Activated CD8-positive, alpha-beta T cell treated with anti-CD3 and anti-CD28 coated beads, Interleukin-2, amount 10 ng/mL, durations not matched to agents 7 days and 5 days (primary cell): Measurements from ENCODE around the gene EPN1. TPM values are rescaled to one million over a fixed set of nuclear protein-coding genes. Genes with fewer than 3 reads are reported as not detected.

Experiments used
- ATAC-seq: fragments of 150-1000 bp; cut with Tn5 transposase; one replicate; pipeline ENCODE4 v1.10.0; 2021; ENCODE audit warnings: moderate library complexity
- CTCF ChIA-PET: fragments of 350-600 bp; sonication (Branson Sonifier 250); formaldehyde crosslinking; loops from one replicate; lab custom pipeline; 2021; ENCODE audit warnings: antibody characterized with exemption; lab: Charles Lee
- POLR2A ChIA-PET: fragments of 350-600 bp; sonication (Branson Sonifier 250); formaldehyde crosslinking; loops from one replicate; lab custom pipeline; 2021; ENCODE audit warnings: antibody characterized with exemption; lab: Charles Lee
- DNase-seq: peaks from one replicate; pipeline ENCODE4 v3.0.0-alpha.2; 2020
- H3K27ac Mint-ChIP-seq: one replicate; pipeline ENCODE4 v1.8.0; 2021; ENCODE audit warnings: mild to moderate bottlenecking, mixed read lengths
- H3K27me3 Mint-ChIP-seq: one replicate; pipeline ENCODE4 v1.8.0; 2021; ENCODE audit warnings: low read depth, mixed read lengths
- H3K36me3 Mint-ChIP-seq: one replicate; pipeline ENCODE4 v1.8.0; 2021; ENCODE audit warnings: low read depth, mixed read lengths
- H3K4me1 Mint-ChIP-seq: one replicate; pipeline ENCODE4 v1.8.0; 2021; ENCODE audit warnings: low read depth, mixed read lengths
- H3K4me3 Mint-ChIP-seq: one replicate; pipeline ENCODE4 v1.8.0; 2021; ENCODE audit warnings: mild to moderate bottlenecking, mixed read lengths
- H3K9me3 Mint-ChIP-seq: one replicate; pipeline ENCODE4 v1.8.0; 2022; ENCODE audit warnings: mixed read lengths; ENCODE audit not compliant: insufficient read depth
- total RNA-seq, 2 experiments: library from RNA; stranded (reverse); gene quantifications; one replicate each; pipeline ENCODE4 v1.2.3, GENCODE V29; 2021

Gene EPN1
- total RNA-seq, 2 experiments from 2014 or later = 63.6 to 67.0 TPM

GRCh38 chr19:55640577-55641425 is 34.2 kb upstream of the EPN1 start, which contains the start of gene ZNF580:
Gene ZNF580 (plus strand): TSS chr19:55641002. CDS start chr19:55642509, 1,507 bp downstream.
- H3K4me3 Mint-ChIP-seq = peak within 1 kb of the TSS; percentile 82
- no peaks in the 10 kb centered on the region for H3K9me3 Mint-ChIP-seq
- peaks cover 69% of the 10 kb centered on the region for H3K4me1 Mint-ChIP-seq
- ATAC-seq (peak; percentile 45), DNase-seq (peak; percentile 65)
- H3K27ac Mint-ChIP-seq = peak within 1 kb of the TSS; percentile 91
- peaks cover 39% of the 10 kb centered on the region for H3K36me3 Mint-ChIP-seq
- H3K27me3 Mint-ChIP-seq = no peaks in the 10 kb centered on the region
- CTCF ChIA-PET = interaction anchor here (0.7 to 1.9 kb wide), 5 partner anchors 8 to 35 kb away, joined by 3 to 14 read pairs (median 4); partner anchors contain the start of genes U2AF2 and ZNF865
- POLR2A ChIA-PET = no interaction called here

DNA sequence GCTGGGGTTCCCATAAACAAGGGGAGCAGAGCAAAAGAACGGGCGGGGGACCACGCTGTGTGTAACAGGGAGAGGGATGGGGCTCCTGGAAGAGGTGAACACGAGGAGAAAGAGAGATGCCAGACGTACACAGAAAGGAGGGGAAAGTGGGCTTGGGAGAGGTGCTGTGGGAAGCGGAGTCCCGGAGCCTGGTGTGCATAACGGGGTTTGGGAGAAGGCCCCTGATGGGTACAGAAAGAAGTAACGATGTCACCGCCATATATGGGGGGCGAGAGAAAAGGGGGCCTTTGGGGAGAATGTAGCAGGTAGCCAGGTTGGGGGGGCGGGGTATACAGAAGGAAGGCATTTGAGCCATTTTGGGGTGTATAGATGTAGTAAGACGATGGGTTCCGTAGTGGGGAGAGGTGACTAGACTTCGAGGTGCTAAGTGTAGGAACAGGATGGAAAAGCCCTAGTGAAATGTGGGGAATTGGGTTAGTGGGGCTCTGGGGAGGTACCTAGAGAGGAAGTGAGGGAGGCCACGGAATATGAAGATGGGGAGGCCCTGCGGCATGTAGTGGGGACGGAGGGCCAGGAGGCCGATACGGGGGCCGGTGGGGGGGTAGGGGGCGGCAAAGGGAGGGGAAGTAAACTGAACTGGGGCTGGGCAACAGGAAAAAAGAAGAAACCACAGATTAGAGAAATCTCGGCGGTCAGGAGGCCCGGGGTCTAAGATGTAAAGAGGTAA is 33.4 kb upstream of the EPN1 start:
- Mint-ChIP-seq H3K9me3 (no peaks in the 10 kb centered on the region), H3K4me3 (peak overlapping the region; percentile 82), H3K27ac (peak overlapping the region; percentile 91), H3K36me3 (peaks cover 34% of the 10 kb centered on the region), H3K4me1 (peaks cover 61% of the 10 kb centered on the region), H3K27me3 (no peaks in the 10 kb centered on the region)
- ChIA-PET POLR2A (interaction anchor here (1.7 to 1.9 kb wide), 2 partner anchors 9 to 13 kb away, joined by 4 to 7 read pairs; partner anchors contain the start of gene U2AF2), CTCF (interaction anchor here (1.2 to 2.0 kb wide), 3 partner anchors 13 to 42 kb away, joined by 3 to 17 read pairs (median 6); partner anchors contain the start of genes FIZ1, U2AF2 and ZNF865)
- DNase-seq = peak; percentile 51
- no peak for ATAC-seq

DNA sequence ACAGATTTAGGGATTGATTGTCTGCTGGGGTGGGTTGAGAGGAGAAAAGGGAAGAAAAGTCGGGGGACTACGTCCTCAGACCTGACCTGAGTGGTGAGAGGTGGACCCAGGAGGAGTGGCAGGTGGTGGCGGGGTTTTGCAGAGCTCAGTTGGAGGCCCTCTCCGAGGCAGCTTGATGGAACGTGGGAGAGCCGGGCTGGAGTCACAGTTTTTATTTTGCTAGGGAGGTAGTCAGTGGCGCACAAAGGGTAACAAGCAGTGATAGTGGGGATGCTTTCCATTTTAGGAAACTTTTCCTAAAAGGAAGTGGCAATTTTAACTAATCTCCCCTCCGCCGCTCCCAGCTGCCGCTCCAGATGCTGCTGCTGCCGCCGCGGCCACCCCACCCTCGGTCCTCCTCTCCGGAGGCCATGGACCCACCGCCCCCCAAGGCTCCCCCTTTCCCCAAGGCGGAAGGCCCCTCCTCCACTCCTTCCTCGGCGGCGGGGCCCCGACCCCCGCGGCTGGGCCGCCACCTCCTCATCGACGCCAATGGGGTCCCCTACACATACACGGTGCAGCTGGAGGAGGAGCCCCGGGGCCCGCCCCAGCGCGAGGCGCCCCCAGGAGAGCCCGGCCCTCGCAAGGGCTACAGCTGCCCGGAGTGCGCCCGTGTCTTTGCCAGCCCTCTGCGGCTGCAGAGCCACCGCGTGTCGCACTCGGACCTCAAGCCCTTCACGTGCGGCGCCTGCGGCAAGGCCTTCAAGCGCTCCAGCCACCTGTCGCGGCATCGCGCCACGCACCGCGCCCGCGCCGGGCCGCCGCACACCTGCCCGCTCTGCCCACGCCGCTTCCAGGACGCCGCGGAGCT is 32.6 kb upstream of the EPN1 start:
- DNase-seq = peak; percentile 47
- Mint-ChIP-seq H3K27ac (peak overlapping the region; percentile 95), H3K36me3 (peaks cover 37% of the 10 kb centered on the region), H3K9me3 (no peaks in the 10 kb centered on the region), H3K4me3 (peak overlapping the region; percentile 86), H3K27me3 (no peaks in the 10 kb centered on the region), H3K4me1 (peaks cover 60% of the 10 kb centered on the region)
- ChIA-PET CTCF (interaction anchor here (1.0 to 2.0 kb wide), 5 partner anchors 9 to 43 kb away, joined by 3 to 17 read pairs (median 6); partner anchors contain the start of genes FIZ1, U2AF2 and ZNF865), POLR2A (interaction anchor here (0.9 to 1.9 kb wide), 4 partner anchors 10 to 25 kb away, joined by 3 to 7 read pairs (median 4); partner anchors contain the start of gene U2AF2)
- ATAC-seq = peak; percentile 12

DNA sequence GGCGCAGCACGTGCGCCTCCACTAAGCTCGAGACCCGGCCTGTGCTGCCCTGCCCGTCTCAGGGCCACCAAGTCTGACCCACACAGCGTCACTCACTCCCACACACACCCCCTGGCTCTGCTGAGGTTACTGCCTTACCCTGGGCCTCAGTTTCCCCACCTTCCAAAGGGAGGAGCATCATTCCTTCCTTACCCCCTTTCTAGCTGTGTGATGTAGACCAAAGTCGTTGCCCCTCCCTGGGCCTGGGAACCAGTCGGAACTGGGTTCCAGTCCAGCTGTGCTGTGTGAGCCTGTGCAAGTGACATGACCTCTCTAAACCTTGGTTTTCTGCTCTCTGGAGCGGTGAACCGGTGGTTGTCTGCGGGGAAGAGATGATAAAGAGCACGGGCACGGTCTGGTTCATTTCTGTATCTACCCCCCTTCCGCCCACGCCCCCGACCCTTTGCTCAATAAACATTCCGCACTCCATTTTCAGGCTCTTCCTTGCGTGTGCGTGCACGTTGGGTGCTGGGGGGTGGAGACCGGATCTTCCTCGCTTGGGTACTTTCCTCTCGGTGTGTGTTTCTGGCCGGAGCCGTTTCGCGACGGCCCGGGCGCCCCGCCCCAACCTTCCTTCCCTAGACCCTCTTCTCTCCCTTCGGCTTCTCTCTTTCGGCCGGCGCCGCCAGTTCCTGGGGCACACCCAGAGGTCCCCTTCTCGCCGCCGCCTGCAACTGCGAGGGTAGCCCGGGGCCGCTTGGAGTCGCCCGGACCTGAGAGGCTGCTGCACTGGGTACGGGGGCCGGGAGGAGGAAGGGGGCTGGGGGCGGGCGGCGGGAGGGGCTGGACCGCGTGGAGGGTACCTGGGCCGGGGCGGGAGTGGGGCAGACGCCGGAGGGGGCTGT is 31.8 kb upstream of the EPN1 start, which contains the start of gene ZNF581:
TSS of gene ZNF581 (plus strand) at position 647 of the 884 bp plus-strand sequence. CDS start 923 bp downstream, outside the sequence.
- peaks cover 58% of the 10 kb centered on the region for H3K4me1 Mint-ChIP-seq
- peak within 1 kb of the TSS; percentile 95 for H3K27ac Mint-ChIP-seq
- ATAC-seq (peak; percentile 61), DNase-seq (peak; percentile 82)
- no peaks in the 10 kb centered on the region for H3K27me3 Mint-ChIP-seq
- peaks cover 32% of the 10 kb centered on the region for H3K36me3 Mint-ChIP-seq
- CTCF ChIA-PET = interaction anchor here (1.0 to 2.0 kb wide), 5 partner anchors 10 to 44 kb away, joined by 3 to 17 read pairs (median 6); partner anchors contain the start of genes FIZ1, U2AF2 and ZNF865
- no peaks in the 10 kb centered on the region for H3K9me3 Mint-ChIP-seq
- peak within 1 kb of the TSS; percentile 86 for H3K4me3 Mint-ChIP-seq
- POLR2A ChIA-PET = interaction anchor here (0.9 to 1.9 kb wide), 4 partner anchors 9 to 25 kb away, joined by 3 to 7 read pairs (median 4); partner anchors contain the start of gene U2AF2

DNA sequence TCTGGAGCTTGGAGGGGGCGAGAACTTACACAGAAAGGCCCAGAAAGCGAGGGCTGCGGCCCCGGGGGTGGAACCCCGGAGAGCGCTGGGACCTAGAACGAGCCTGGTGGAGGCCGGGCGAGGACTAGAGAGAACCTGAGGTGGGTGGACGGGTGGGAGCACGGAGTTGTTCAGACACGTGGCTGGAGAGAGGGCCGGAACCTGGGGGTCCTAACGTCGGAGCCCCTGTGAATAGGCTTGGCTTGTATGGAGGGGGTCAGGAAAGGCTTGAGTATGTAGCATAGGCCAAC is 31.2 kb upstream of the EPN1 start:
- Mint-ChIP-seq H3K4me1 (peaks cover 59% of the 10 kb centered on the region), H3K9me3 (no peaks in the 10 kb centered on the region), H3K4me3 (peak overlapping the region; percentile 86), H3K36me3 (peaks cover 29% of the 10 kb centered on the region), H3K27ac (peak overlapping the region; percentile 95), H3K27me3 (no peaks in the 10 kb centered on the region)
- POLR2A ChIA-PET = interaction anchor here (2.4 kb wide), 1 partner anchor 11 kb away, joined by 6 read pairs; no protein-coding TSS in a partner anchor
- DNase-seq (no peak), ATAC-seq (no peak)
- CTCF ChIA-PET = interaction anchor here (1.3 to 1.9 kb wide), 2 partner anchors 10 to 11 kb away, joined by 4 to 9 read pairs; partner anchors contain the start of gene U2AF2

DNA sequence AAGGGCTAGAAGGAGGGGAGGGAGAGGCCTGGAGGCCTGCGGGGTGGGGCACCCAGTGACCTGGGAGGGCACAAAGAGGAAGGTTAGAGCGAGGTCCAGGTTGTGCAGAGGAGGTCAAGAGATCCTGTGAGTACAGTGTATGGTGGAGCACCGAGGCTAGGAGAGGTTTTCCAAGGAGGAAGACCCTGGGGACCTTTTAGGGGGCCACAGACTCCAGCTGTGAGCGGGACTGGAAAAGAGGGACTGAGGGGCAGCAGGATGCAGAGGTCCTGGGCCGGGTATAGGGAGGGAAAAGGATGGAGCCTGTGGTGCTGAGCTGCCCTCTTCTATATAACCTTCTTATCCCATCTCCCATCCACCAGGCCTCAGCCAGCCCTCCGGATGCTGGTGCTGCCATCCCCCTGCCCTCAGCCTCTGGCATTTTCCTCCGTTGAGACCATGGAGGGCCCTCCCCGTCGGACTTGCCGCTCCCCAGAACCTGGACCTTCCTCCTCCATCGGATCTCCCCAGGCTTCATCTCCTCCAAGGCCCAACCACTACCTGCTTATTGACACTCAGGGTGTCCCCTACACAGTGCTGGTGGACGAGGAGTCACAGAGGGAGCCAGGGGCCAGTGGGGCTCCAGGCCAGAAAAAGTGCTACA is 30.7 kb upstream of the EPN1 start:
- H3K4me1 Mint-ChIP-seq = peaks cover 54% of the 10 kb centered on the region
- CTCF ChIA-PET = interaction anchor here (1.3 kb wide), 1 partner anchor 10 kb away, joined by 4 read pairs; the partner anchor contains the start of gene U2AF2

GRCh38 chr19:55644842-55645511 is 30.0 kb upstream of the EPN1 start:
- Mint-ChIP-seq H3K27ac (peak overlapping the region; percentile 95), H3K36me3 (peaks cover 25% of the 10 kb centered on the region), H3K27me3 (no peaks in the 10 kb centered on the region), H3K9me3 (no peaks in the 10 kb centered on the region), H3K4me3 (peak overlapping the region; percentile 86), H3K4me1 (peaks cover 54% of the 10 kb centered on the region)
- DNase-seq (no peak), ATAC-seq (no peak)
- ChIA-PET POLR2A (interaction anchor here (1.5 to 2.4 kb wide), 2 partner anchors 9 to 12 kb away, joined by 4 to 6 read pairs; no protein-coding TSS in a partner anchor), CTCF (interaction anchor here (1.1 to 1.3 kb wide), 2 partner anchors 9 to 10 kb away, joined by 4 to 6 read pairs; partner anchors contain the start of gene U2AF2)

More for the DNA sequence above, 30.7 kb upstream of the EPN1 start:
- Mint-ChIP-seq H3K4me3 (peak overlapping the region; percentile 86), H3K9me3 (no peaks in the 10 kb centered on the region), H3K27me3 (no peaks in the 10 kb centered on the region), H3K27ac (peak overlapping the region; percentile 95), H3K36me3 (peaks cover 25% of the 10 kb centered on the region)
- POLR2A ChIA-PET = interaction anchor here (2.4 kb wide), 1 partner anchor 10 kb away, joined by 6 read pairs; no protein-coding TSS in a partner anchor
- ATAC-seq (no peak), DNase-seq (no peak)

DNA sequence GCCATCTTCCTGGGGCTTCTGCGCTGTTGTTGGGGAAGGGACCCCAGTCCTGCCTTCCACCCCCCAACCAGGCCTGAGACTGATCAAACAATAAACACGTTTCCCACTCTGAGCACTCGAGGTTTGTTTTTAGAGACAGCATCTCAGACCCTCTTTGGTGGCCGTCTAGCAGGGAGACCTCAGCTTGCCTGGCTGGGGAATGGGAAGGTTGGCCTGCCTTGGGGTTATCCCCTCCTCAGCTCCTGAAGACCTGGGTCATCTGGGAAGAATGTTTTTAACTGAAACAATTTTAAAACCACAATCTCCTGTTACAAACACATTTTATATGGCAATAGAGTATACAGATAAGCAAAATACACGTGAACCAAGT is 29.5 kb upstream of the EPN1 start:
- DNase-seq = no peak
- Mint-ChIP-seq H3K27me3 (no peaks in the 10 kb centered on the region), H3K36me3 (peaks cover 25% of the 10 kb centered on the region), H3K27ac (peak overlapping the region; percentile 52), H3K4me1 (peaks cover 53% of the 10 kb centered on the region), H3K4me3 (peak overlapping the region; percentile 57), H3K9me3 (no peaks in the 10 kb centered on the region)
- CTCF ChIA-PET = interaction anchor here (1.1 kb wide), 1 partner anchor 9 kb away, joined by 6 read pairs; no protein-coding TSS in a partner anchor
- POLR2A ChIA-PET = interaction anchor here (1.5 to 2.4 kb wide), 2 partner anchors 9 to 13 kb away, joined by 4 to 6 read pairs; no protein-coding TSS in a partner anchor
- ATAC-seq = no peak
